HG02623 (cell line): ENCODE measurements around the gene CDH8.

Experiments used
- ATAC-seq: cut with Tn5 transposase; IDR thresholded peaks from one replicate; pipeline ENCODE4 v1.9.1; 2021; ENCODE audit warnings: moderate library complexity; ENCODE audit not compliant: unreplicated experiment

The CDH8 gene

GRCh38 chr16:62033065-62033464 is 3.2 kb downstream of the CDH8 start:
- no peak for ATAC-seq

GRCh38 chr16:62029947-62030346 is 6.3 kb downstream of the CDH8 start:
- ATAC-seq: no peak

- no peak for ATAC-seq
Measured at GRCh38 chr16:62022688-62023087, 13.6 kb downstream of the CDH8 start.

GRCh38 chr16:62021161-62021581 is 15.1 kb downstream of the CDH8 start:
- no peak for ATAC-seq

DNA sequence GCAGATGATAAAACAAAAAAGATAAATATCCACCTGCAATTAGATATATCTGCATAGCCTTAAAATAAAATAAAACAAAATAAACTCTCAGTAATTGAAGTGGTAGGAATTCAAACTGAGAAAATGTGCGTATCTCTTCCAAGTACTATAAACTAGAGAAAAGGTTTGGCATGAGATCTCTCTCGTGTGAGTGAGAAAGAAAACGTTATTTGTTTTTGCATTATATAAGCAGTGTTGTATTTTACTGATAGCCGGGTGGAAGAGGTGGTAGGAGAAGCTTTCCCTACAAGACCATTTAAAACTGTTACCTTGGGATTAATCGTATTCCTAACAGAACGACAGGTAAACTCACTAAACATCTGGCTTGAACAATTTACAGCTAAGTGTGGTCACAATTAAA is 15.6 kb downstream of the CDH8 start:
- no peak for ATAC-seq

DNA sequence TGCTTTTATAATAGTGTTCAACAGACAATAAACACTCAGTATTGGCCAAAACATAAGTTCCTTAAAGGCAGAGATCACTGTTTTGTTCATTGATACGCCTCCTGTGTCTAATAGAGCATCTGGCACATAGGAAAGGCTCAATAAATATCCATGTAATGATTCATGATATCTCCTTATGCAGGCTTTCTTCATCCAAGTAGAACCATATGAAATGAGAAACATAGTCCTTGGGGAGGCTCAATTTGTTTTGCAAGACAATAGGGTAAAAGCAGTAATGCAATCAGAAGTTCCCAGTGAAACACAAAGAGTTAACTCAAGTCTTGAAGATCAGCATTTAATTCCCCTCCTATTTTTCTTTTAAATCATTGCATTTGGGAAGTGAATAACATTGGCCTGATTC is 16.4 kb downstream of the CDH8 start:
- no peak for ATAC-seq

DNA sequence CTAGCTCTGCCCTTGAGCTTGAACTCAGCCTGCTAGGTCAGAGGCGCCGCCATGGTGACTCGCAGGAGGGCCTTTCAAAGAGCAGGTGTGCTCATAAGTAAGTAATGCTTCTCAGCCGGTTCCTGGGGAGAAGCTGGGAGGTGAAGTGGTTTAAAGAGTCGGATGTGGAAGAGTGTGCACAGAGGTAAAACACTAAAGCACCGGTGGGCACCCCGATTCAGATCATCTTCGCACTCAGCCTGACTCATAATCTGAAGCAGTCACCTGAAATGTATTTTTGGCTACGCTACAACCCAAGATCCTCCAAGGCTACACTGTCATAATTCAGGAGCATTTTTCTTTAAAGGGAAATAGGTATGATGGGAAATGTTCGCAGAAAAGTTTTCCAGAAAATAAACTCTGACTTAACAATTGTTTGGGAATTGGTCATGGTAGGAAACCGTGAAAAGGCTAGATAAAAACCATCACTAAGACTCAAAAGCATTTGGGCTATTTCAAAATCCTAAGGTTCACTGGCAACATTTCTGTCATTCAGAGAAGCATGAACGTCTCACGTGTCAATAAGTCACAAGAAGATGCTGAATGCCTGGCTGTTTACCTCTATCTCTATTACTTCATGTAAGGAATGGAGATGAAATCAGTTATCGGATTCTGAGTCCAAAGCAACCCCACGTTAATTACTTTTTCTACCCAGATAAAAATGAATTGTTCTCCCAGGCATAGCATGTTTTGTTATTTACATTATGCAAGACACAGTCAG is 17.8 kb downstream of the CDH8 start:
- no peak for ATAC-seq

DNA sequence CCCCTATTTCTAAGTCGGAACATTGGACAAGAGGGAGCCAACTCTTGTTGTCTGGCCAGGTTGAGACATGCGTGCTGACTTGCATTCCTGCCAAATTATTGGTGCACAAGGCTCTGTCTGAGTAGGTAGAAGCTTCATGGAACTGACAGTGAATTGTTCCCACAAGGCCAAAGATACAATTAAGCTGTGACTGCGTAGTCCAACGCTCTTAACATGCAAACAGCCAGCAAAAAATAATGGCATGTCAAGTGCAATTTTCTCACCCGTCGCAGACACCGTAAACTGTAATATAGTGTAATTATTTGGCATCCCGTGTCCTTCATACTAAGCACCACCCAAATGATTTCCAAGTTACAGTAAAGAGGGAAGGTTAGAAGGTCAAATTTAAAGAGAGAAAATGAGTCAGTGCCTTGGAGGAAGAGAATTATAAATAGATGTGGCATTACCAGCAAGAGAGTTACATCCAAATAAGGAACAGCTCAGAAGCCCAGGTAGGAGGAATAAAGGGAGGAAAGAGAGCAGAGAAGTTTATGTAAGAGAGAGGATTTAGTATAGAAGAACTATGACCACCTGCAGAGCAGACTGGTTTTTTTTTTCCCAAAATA is 21.8 kb downstream of the CDH8 start:
- no peak for ATAC-seq

GRCh38 chr16:62010186-62010585 is 26.1 kb downstream of the CDH8 start:
- ATAC-seq: no peak

- ATAC-seq: no peak
Measured at GRCh38 chr16:61998460-61998859, 37.8 kb downstream of the CDH8 start.

- no peak for ATAC-seq
Measured at GRCh38 chr16:61993108-61993507, 43.1 kb downstream of the CDH8 start.

GRCh38 chr16:61987474-61988012 is 48.7 kb downstream of the CDH8 start:
- ATAC-seq: no peak

DNA sequence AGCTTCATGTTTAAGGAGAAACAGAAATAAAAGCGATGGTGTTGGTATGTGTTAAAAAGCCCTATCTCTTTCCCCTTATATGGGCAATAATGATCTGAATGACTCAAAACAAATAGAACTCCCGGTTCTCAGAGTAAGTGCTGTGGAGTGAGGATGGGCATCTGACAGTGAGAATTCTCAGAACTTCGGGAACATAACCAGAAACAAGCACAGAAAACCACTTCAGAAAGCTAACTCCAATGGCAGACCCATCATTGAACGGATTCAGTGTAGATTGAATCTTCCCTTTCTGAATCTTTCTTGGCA is 67.2 kb downstream of the CDH8 start:
- ATAC-seq: no peak

GRCh38 chr16:61968242-61969076 is 67.8 kb downstream of the CDH8 start:
- ATAC-seq: no peak

- no peak for ATAC-seq
Measured at GRCh38 chr16:61957075-61957855, 79.0 kb downstream of the CDH8 start.

GRCh38 chr16:61952841-61953240 is 83.4 kb downstream of the CDH8 start:
- no peak for ATAC-seq

DNA sequence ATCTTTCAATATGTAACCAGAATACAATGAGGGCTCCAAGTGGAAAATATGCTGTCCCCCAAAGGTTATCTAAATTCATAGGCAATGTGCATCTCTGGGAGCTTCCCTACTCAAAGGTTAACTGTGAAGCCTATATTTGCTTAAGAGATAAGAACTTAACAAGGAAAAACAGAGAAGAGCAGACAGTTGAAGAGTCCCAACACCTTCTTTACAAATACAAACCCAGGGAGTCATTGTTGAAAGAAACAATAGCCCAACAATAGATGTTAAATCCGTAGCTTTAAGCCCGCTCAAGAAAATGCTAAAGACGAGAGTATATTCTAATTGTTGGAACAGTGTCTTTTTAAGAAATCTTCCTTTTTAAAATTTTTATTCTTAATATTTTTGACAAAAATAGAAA is 87.8 kb downstream of the CDH8 start:
- no peak for ATAC-seq

DNA sequence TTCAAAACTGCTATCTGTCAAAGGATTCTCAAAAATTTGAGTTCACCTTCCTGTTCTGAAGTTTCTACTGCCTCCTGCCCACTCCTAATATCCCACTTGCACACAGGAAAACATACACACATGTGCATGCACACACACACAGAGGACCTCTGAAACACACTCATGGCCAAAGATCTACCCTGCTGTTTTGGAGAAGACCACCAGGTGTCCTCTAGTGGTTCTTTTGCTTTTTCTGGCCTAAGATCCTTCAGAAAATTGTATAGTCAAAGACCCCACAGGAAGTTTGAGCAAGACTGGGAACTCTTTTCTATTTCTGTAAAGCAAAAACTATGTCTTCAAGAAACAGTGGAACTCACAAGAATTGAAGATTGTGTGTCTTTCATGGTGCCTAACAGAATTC is 90.2 kb downstream of the CDH8 start:
- no peak for ATAC-seq

GRCh38 chr16:61945511-61945910 is 90.7 kb downstream of the CDH8 start:
- no peak for ATAC-seq

GRCh38 chr16:61944004-61944403 is 92.2 kb downstream of the CDH8 start:
- ATAC-seq: no peak

- ATAC-seq: no peak
Measured at GRCh38 chr16:61940611-61941010, 95.6 kb downstream of the CDH8 start.
